ENCODE data around the gene SLIT1. TPM values are rescaled to one million over a fixed set of nuclear protein-coding genes. Genes with fewer than 3 reads are reported as not detected.

The SLIT1 gene
- total and polyA plus RNA-seq, 2 of the 8 experiments (the other 6 are each of a cell fraction or from before 2014, with no cell fraction given): 0.70 to 0.88 TPM

GRCh38 chr10:97197030-97197500, 11.3 kb upstream of the SLIT1 start:
- Histone ChIP-seq H4K91ac (replicated peaks; ENCODE audit: insufficient read length, low read length) (no peak overlapping the region), H2BK15ac (ENCODE audit: low read length) (no peak overlapping the region), H3K4me1 (replicated peaks in 1 of 4; ENCODE audit: control insufficient read depth in 3 of 4, insufficient read depth in 4 of 4, low read length in 3 of 4) (peaks cover 2 to 9% (median 5%) of the 10 kb centered on the region in 4 experiments; a peak in 5 of 7 replicates), H2AK5ac (ENCODE audit: low read depth, low read length) (no peak overlapping the region), H2BK120ac (replicated peaks; ENCODE audit: low read depth, low read length) (no peak overlapping the region), H3K23me2 (ENCODE audit: low read depth, low read length) (peaks cover 4% of the 10 kb centered on the region; the same call in 1 of the 2 replicates), H3K23ac (ENCODE audit: insufficient read length) (no peak overlapping the region), H4K5ac (ENCODE audit: insufficient read length, low read depth, low read length) (no peak overlapping the region), H3K14ac (ENCODE audit: insufficient read length) (no peak overlapping the region), H2BK20ac (ENCODE audit: low read length) (no peak overlapping the region), H3K27me3 (replicated peaks in 1 of 4; ENCODE audit: control insufficient read depth in 3 of 4, extremely low read depth in 1 of 4, insufficient read depth in 3 of 4, low read length in 3 of 4) (peaks cover 0 to 12% (median 7%) of the 10 kb centered on the region in 4 experiments; a peak in 5 of 7 replicates), H3K79me1 (ENCODE audit: low read depth, low read length) (no peaks in the 10 kb centered on the region), H2BK12ac (ENCODE audit: low read depth, low read length) (no peak overlapping the region), H3K9me3 (ENCODE audit: insufficient read depth in 2 of 2, low read depth in 1 of 2, low read length in 1 of 2) (no peaks in the 10 kb centered on the region), H3K18ac (ENCODE audit: extremely low read depth, low read length) (no peak overlapping the region), H3K27ac (ENCODE audit: low read depth, low read length) (no peak overlapping the region), H3K9ac (replicated peaks in 1 of 4; ENCODE audit: extremely low read depth in 1 of 4, low read depth in 3 of 4, low read length in 3 of 4) (no peak overlapping the region), H3K4ac (replicated peaks; ENCODE audit: insufficient read length, low read depth, low read length) (no peak overlapping the region), H3K4me3 (ENCODE audit: extremely low read depth in 1 of 4, insufficient read depth in 2 of 4, low read depth in 3 of 4, low read length in 4 of 4) (peak overlapping the region in 2 of 4 experiments; percentile 49 to 76; a peak in 3 of 8 replicates), H2BK5ac (ENCODE audit: low read depth, low read length) (no peak overlapping the region), H3K36me3 (ENCODE audit: control insufficient read depth in 2 of 4, insufficient read depth in 4 of 4, low read length in 3 of 4) (no peaks in the 10 kb centered on the region), H3K4me2 (ENCODE audit: insufficient read depth in 1 of 2, low read depth in 2 of 2, low read length in 2 of 2) (peak overlapping the region; percentile 66 to 73), H3K56ac (replicated peaks; ENCODE audit: insufficient read length, low read depth, low read length) (no peak overlapping the region), H4K20me1 (replicated peaks in 1 of 2; ENCODE audit: control insufficient read depth in 1 of 2, insufficient read depth in 2 of 2, low read length in 2 of 2) (peaks cover 0 to 3% of the 10 kb centered on the region in 2 experiments), H4K8ac (ENCODE audit: extremely low read depth, insufficient read depth, low read length) (no peak overlapping the region), H3K79me2 (ENCODE audit: control insufficient read depth in 1 of 2, insufficient read depth in 2 of 2, low read length in 2 of 2) (no peaks in the 10 kb centered on the region), H2AFZ (ENCODE audit: low read length) (0 out of 2 replicates have a peak overlapping the region, but pooled peaks have one; percentile 10)
- ChIA-PET CTCF (ENCODE audit: partially characterized antibody) (interaction anchor here (0.7 to 44.6 kb wide), 36 partner anchors 10 to 202 kb away, joined by 3 to 1348 read pairs (median 5); partner anchors contain the start of gene SLIT1), POLR2A (ENCODE audit: partially characterized antibody) (interaction anchor here (0.8 to 2.0 kb wide), 5 partner anchors 11 to 57 kb away, joined by 3 to 5 read pairs (median 3); partner anchors contain the start of gene SLIT1)
- no peak for TF ChIP-seq RBBP5 (IDR thresholded peaks at IDR 0.05; ENCODE audit: borderline replicate concordance, low read depth, low read length)
- no peak for TF ChIP-seq CTCF (IDR thresholded peaks at IDR 0.05; ENCODE audit: control extremely low read depth in 1 of 3, insufficient read depth in 1 of 3, low read depth in 1 of 3, low read length in 3 of 3)
- TF ChIP-seq JUN (IDR thresholded peaks at IDR 0.05; ENCODE audit: low read depth, low read length): no peak
- TF ChIP-seq USF2 (IDR thresholded peaks at IDR 0.05; ENCODE audit: low read length): no peak
- FAIRE-seq (no peak), DNase-seq (ENCODE audit: low read depth in 1 of 2, low spot score in 2 of 2) (no peak)
- WGBS, 2 experiments (ENCODE audit: extremely low coverage in 1 of 2, insufficient coverage in 1 of 2, insufficient read length in 1 of 2, insufficient replicate concordance in 2 of 2, low coverage in 1 of 2, low lambda C conversion rate in 2 of 2, missing lambda C conversion rate in 1 of 2): 41% methylated on average over 7 of the region's 7 CpGs; no CpG with 5 or more reads in 1 of the 2 experiments

Measured in H1 (cell line).